ENCODE measurements around the gene TEX54.

The TEX54 gene

DNA sequence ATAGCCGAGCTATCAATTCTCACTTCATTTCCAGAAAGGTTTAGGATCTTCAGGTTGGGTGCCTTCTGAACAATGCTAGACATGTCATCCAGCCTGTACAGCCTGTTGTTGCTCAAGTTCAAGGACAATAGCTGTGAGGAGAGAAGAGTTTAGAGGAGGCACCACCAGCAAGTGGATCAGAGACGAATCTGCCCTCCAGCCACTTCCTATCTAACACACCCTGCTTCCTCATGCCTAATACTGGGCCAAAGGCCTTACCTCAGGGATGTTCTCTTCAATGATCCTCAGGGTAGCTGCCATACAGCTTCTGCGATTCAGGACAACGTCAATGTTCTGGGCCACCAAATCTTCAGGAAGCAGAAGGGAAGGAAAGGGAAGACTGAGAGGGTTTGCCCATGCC is 31.6 kb downstream of the TEX54 start:
- no peak for DNase-seq (ENCODE audit: low spot score)
- TF ChIP-seq CTCF (conservative IDR thresholded peaks at IDR 0.05; ENCODE audit: low read depth) = no peak
- no peak overlapping the region for H3K27ac ChIP-seq
- CTCF ChIA-PET = no interaction called here
- POLR2A ChIA-PET (ENCODE audit: low non-redundant PET) = no interaction called here

GRCh38 chr11:62799486-62799885 is 33.2 kb downstream of the TEX54 start:
- TF ChIP-seq CTCF (conservative IDR thresholded peaks at IDR 0.05; ENCODE audit: low read depth) = no peak
- ChIA-PET POLR2A (ENCODE audit: low non-redundant PET) (no interaction called here), CTCF (interaction anchor here (0.7 to 1.1 kb wide), 2 partner anchors 13 to 82 kb away, joined by 3 to 5 read pairs; partner anchors contain the start of gene SLC3A2)
- DNase-seq (ENCODE audit: low spot score) = no peak
- H3K27ac ChIP-seq = peak overlapping the region; percentile 36

DNA sequence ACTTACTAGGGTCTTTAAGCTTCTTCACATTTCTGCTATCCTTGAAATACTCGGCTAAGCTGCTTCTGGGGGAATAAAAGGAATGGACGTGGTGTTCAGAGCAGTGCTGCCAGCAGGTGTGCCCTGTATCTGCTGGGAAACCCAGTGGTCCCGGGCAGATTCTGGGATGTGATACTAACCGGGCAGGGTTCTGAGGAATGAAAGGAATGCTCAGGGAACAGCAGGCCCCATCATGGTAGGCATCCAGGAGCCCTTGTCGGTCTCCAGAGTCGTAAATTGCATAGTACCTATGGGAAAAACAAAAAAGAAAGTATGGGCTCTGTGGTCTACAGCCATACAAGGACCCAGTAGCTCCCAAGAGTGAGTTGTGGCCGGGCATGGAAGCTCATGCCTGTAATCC is 36.4 kb downstream of the TEX54 start:
- POLR2A ChIA-PET (ENCODE audit: low non-redundant PET) = no interaction called here
- H3K27ac ChIP-seq = peak overlapping the region; percentile 18
- no peak for DNase-seq (ENCODE audit: low spot score)
- CTCF ChIA-PET = no interaction called here
- TF ChIP-seq CTCF (conservative IDR thresholded peaks at IDR 0.05; ENCODE audit: low read depth) = no peak

- no peak for DNase-seq (ENCODE audit: low spot score)
- CTCF ChIA-PET = interaction anchor here (1.5 kb wide), 1 partner anchor 8 kb away, joined by 5 read pairs; no protein-coding TSS in a partner anchor
- peak overlapping the region; percentile 28; the same call in 1 of the 2 replicates for H3K27ac ChIP-seq
- no peak for TF ChIP-seq CTCF (conservative IDR thresholded peaks at IDR 0.05; ENCODE audit: low read depth)
- POLR2A ChIA-PET (ENCODE audit: low non-redundant PET) = no interaction called here
Observed at GRCh38 chr11:62794201-62794775, 38.4 kb downstream of the TEX54 start.

DNA sequence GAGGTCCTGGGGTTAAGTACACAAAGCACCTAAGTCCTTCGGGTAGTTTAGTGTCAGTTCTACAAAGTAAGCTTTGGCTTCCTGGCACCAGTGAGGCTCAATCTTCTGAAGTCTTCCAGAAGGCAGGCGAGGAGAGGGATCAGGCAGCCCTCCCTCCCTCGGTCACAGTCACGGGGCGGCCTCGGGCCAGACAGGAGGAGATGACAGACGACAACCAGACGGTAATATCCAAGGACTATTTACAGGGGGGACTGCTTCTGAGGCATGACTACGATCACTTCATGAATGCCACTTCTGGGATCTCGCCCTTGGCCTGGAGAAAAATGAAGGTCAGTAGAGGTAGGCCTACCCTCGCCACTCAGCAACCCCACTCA is 40.5 kb downstream of the TEX54 start:
- ChIA-PET CTCF (interaction anchor here (0.7 kb wide), 1 partner anchor 75 kb away, joined by 4 read pairs; no protein-coding TSS in a partner anchor), POLR2A (ENCODE audit: low non-redundant PET) (no interaction called here)
- TF ChIP-seq CTCF (conservative IDR thresholded peaks at IDR 0.05; ENCODE audit: low read depth) = no peak
- no peak for DNase-seq (ENCODE audit: low spot score)
- peak overlapping the region; percentile 99 for H3K27ac ChIP-seq

DNA sequence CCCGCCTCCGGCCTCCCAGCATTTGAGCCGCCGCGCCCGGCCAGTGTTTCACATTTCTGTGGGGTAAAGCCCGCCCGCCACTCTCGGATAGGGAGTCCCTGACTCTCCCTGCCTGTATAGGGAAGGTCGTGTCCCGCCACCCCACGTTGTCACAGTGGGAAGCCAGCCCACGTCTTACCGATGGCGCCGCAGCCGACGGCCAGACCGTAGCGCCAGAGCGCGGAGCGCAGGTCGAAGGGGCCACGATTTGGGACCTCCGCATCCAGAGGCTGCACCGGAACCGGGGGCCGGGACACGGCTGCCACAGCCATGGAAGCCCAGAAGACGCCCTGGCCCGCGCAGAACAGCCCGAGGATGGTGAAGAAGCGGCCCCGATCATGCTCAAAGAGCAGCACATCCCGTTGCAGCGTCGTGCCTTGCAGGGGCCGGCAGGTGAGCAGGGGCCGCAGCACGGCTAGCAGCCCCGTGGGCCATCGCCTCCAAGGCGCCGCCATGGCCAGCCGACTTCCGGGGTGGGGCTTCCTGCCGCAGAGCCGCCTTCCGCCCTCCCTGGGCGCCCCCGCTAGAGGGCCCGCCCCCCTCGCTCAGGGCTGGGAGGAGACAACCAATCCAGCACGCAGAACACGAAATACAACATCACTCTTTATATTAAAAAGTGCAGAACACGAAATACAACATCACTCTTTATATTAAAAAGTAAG is 41.0 kb downstream of the TEX54 start, which contains the start of gene TMEM223:
Gene TMEM223 (minus strand): TSS at position 506 of the 701 bp plus-strand sequence. CDS start 12 bp downstream, at position 494.
- ChIA-PET CTCF (interaction anchor here (0.6 to 0.7 kb wide), 2 partner anchors 74 to 75 kb away, joined by 3 to 4 read pairs; no protein-coding TSS in a partner anchor), POLR2A (ENCODE audit: low non-redundant PET) (no interaction called here)
- peak within 1 kb of the TSS; percentile 99 for H3K27ac ChIP-seq
- TF ChIP-seq CTCF (conservative IDR thresholded peaks at IDR 0.05; ENCODE audit: low read depth) = no peak
- DNase-seq (ENCODE audit: low spot score) = peak; percentile 82
